ENCODE results near the gene LDLRAD1.

DNA sequence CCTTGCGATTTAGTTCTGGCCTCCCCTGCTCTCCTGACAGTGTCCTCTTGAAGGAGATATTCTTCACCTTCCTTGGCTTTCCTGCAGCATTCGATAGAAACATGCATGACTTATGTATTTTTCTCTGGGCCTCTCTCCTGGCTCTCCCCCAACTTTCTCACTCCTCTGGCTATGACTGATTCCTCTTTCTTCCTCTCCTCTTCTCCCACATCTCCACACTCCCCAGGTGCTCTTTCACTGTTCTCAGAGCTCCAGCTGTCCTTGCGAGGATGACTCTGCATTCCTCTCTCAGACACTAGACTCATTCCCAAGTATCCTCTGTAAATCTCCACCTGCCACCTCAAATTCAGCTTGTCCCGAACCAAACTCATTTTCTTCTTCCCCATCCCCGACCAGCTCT lies 53.9 kb downstream of the LDLRAD1 start:
- TF ChIP-seq POLR2A (IDR thresholded peaks at IDR 0.05; ENCODE audit: low read length) (no peak), GATA1 (IDR thresholded peaks at IDR 0.05; ENCODE audit: low read depth, low read length) (no peak)

Measured in erythroblast (primary cell).